GM12891 (cell line): ENCODE data around the gene IL17B.

Experiments
- DNase-seq: peaks from one replicate; pipeline ENCODE4 v3.0.0; 2011; ENCODE audit warnings: low spot score; ENCODE audit not compliant: insufficient read length
- FAIRE-seq: peaks from 2 replicates; lab custom pipeline; 2011; peaks lifted over from hg19 to GRCh38; lab: Jason Lieb, UNC
- PAX5 ChIP-seq: IDR thresholded peaks from 2 replicates; pipeline ENCODE4 v1.6.1; 2011; ENCODE audit warnings: low read length, moderate library complexity, mild to moderate bottlenecking; ENCODE audit not compliant: insufficient read depth, severe bottlenecking
- POLR2A ChIP-seq: IDR thresholded peaks from 2 replicates; pipeline ENCODE4 v1.6.1; 2011; ENCODE audit warnings: low read depth, low read length, control low read depth
- POLR2AphosphoS5 ChIP-seq: IDR thresholded peaks from 2 replicates; pipeline ENCODE4 v1.6.1; 2011; ENCODE audit warnings: low read depth, low read length, control low read depth
- POU2F2 ChIP-seq: IDR thresholded peaks from 2 replicates; pipeline ENCODE4 v1.6.1; 2011; ENCODE audit warnings: low read depth, mild to moderate bottlenecking, control low read depth, low read length, moderate library complexity
- SPI1 ChIP-seq: IDR thresholded peaks from 2 replicates; pipeline ENCODE4 v1.6.1; 2011; ENCODE audit warnings: low read depth, low read length, control low read depth
- TAF1 ChIP-seq: IDR thresholded peaks from 2 replicates; pipeline ENCODE4 v1.6.1; 2011; ENCODE audit warnings: low read depth, low read length, control low read depth

Gene IL17B

GRCh38 chr5:149415066-149415967 is 36.2 kb upstream of the IL17B start:
- DNase-seq (no peak), FAIRE-seq (no peak)
- TF ChIP-seq POU2F2 (no peak), SPI1 (no peak), TAF1 (no peak), PAX5 (no peak), POLR2AphosphoS5 (no peak), POLR2A (no peak)

- FAIRE-seq (no peak), DNase-seq (no peak)
- TF ChIP-seq TAF1: no peak
- no peak for TF ChIP-seq POLR2AphosphoS5
- no peak for TF ChIP-seq POLR2A
- TF ChIP-seq POU2F2: no peak
- TF ChIP-seq SPI1: no peak
- TF ChIP-seq PAX5: no peak
Measured at GRCh38 chr5:149414405-149415065, 35.4 kb upstream of the IL17B start.

- DNase-seq: no peak
- FAIRE-seq: no peak
- TF ChIP-seq POLR2AphosphoS5: no peak
- no peak for TF ChIP-seq PAX5
- no peak for TF ChIP-seq POU2F2
- no peak for TF ChIP-seq POLR2A
- TF ChIP-seq SPI1: no peak
- TF ChIP-seq TAF1: no peak
Measured at GRCh38 chr5:149413477-149414210, 34.6 kb upstream of the IL17B start.

- TF ChIP-seq TAF1 (no peak), SPI1 (no peak), PAX5 (no peak), POLR2AphosphoS5 (no peak), POLR2A (no peak), POU2F2 (no peak)
- no peak for DNase-seq
- no peak for FAIRE-seq
Measured at GRCh38 chr5:149412783-149413476, 33.8 kb upstream of the IL17B start.

GRCh38 chr5:149411738-149412519 is 32.8 kb upstream of the IL17B start:
- no peak for FAIRE-seq
- no peak for DNase-seq
- no peak for TF ChIP-seq POU2F2

GRCh38 chr5:149410721-149411432 is 31.8 kb upstream of the IL17B start:
- no peak for FAIRE-seq
- no peak for DNase-seq
- TF ChIP-seq POLR2AphosphoS5: no peak
- TF ChIP-seq POU2F2: no peak
- TF ChIP-seq TAF1: no peak
- no peak for TF ChIP-seq POLR2A
- no peak for TF ChIP-seq SPI1
- no peak for TF ChIP-seq PAX5

GRCh38 chr5:149410071-149410470 is 31.0 kb upstream of the IL17B start:
- FAIRE-seq (no peak), DNase-seq (no peak)
- TF ChIP-seq PAX5 (no peak), POU2F2 (no peak), POLR2AphosphoS5 (no peak), TAF1 (no peak), SPI1 (no peak), POLR2A (no peak)

GRCh38 chr5:149409268-149409948 is 30.3 kb upstream of the IL17B start:
- no peak for TF ChIP-seq PAX5
- no peak for TF ChIP-seq POLR2AphosphoS5
- no peak for TF ChIP-seq SPI1
- no peak for TF ChIP-seq POU2F2
- TF ChIP-seq POLR2A: no peak
- DNase-seq (no peak), FAIRE-seq (no peak)
